GM12801 (cell line): ENCODE measurements around the gene CYLD.

ENCODE experiments used
- CTCF ChIP-seq: IDR thresholded peaks from one replicate; pipeline ENCODE4 v1.5.1; 2011; ENCODE audit warnings: control low read depth; ENCODE audit not compliant: insufficient read length; ENCODE audit errors: extremely low read depth

Gene CYLD

GRCh38 chr16:50774960-50775359 lies 33.1 kb downstream of the CYLD start:
- no peak for TF ChIP-seq CTCF

DNA sequence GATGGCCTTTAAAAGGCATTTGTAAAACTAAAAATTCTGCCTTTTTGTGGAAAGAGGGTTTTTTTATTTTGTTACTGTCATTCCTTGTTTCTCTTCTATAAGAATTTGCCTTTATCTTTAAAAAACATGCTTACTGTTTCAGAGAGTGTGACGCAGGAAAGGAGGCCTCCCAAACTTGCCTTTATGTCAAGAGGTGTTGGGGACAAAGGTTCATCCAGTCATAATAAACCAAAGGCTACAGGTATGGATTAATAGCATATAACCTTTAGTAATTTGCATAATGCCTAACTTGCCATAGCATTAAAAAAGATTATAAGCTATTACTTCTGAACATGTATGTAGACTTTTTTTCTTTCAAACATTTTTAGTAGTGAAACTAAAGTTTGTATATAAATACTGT lies 34.2 kb downstream of the CYLD start:
- no peak for TF ChIP-seq CTCF

DNA sequence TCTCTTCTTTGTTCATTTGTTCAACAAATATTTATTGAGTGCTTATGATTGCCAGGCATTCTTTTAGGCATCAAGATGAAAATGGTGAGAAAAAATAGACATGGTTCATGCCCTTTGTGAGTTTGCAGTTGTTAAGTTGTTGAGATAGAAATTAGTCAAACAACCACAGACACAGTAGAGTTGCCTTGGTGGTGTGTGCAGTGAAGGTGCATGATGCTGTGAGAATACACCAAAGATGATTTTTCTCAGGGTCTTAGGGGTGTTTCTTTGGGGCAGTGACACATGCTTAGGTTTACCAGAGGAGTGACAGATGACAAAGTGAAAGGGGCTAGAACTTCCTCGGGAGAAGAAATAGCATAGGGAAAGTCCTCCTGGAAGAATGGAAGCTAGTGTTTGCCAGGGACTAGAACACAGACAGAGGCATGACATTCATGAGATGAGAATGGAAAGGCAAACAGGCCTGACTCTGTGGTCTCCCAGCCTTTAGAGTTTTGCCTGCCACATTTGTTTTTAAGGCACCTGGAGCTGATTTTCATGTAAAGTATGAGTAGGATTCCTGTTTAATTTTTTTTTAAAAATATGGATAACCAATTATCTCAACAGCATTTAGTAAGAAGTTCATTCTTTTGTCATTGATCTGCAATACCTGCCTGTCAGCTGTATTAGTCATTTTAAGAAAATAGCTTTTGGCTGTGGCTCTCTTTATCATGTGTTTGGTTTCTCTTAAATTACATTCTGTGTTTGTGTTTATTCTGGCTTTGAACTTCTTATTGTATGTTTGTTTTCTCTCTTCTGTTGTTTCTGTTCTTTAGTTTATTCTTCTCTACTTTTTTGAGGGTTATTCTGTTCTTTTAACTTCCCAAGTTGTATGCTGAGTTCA lies 36.6 kb downstream of the CYLD start:
- no peak for TF ChIP-seq CTCF

GRCh38 chr16:50781043-50781442 lies 39.2 kb downstream of the CYLD start:
- TF ChIP-seq CTCF = no peak

- TF ChIP-seq CTCF = no peak
Observed at GRCh38 chr16:50781518-50781917, 39.6 kb downstream of the CYLD start.

DNA sequence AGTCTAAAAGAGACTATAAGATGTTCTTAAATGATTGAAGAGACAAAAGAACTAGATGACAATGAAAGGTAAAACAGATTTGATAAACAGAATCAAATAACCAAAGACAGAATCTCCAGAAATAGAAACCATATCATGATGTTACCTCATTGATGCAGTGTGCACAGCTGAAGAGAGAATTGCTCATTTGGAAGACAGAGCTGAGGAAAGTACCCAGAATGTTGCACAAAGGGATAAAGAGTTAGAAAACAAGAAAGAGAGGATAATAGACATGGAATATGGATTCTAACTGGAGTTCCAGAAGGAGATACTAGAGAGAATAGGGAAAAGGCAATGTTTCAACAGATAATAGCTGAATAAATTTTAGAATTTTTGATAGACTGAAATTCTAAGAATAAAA lies 47.9 kb downstream of the CYLD start:
- no peak for TF ChIP-seq CTCF

DNA sequence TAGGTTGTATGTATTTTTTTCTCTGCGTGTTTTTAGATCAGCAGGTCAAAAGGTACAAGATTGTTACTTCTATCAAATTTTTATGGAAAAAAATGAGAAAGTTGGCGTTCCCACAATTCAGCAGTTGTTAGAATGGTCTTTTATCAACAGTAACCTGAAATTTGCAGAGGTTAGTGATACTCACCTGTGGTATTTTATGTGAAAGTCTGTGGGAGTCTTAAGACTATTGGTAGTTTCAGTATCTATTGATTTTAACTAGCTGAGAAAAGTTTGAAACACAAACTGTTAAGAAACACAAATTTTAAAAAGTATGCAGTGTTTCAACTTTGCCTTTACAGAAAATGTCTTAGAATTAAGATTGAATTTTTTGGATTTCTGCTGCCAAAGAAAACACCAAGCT lies 49.6 kb downstream of the CYLD start:
- TF ChIP-seq CTCF = no peak

GRCh38 chr16:50796829-50797228 lies 54.9 kb downstream of the CYLD start:
- TF ChIP-seq CTCF = no peak
